ENCODE data around the gene NEB.
"Not testable (repeated sequence)": the region's sequence is repeated elsewhere in the genome, so short reads cannot be mapped to it uniquely, and the experiment has no call there.

GRCh38 chr2:151646512-151646911 is 87.8 kb downstream of the NEB start:
- TF ChIP-seq CTCF (IDR thresholded peaks at IDR 0.05); EZH2 (IDR thresholded peaks at IDR 0.05; ENCODE audit: borderline replicate concordance, insufficient read depth, low read depth, low read length, poor library complexity, severe bottlenecking): not testable (repeated sequence)
